VCaP (cell line): ENCODE data around the gene UBE2N.

Experiments
- H3K27ac ChIP-seq: fragments of 450-650 bp; 2 replicates; pipeline ENCODE4 v1.5.1; 2017
- TF ChIP-seq, protein P1 (sequence below): fragments of 450-650 bp; conservative IDR thresholded peaks from 2 replicates; pipeline ENCODE4 v1.5.1; 2017; ENCODE audit warnings: mild to moderate bottlenecking, moderate library complexity

UBE2N gene

DNA sequence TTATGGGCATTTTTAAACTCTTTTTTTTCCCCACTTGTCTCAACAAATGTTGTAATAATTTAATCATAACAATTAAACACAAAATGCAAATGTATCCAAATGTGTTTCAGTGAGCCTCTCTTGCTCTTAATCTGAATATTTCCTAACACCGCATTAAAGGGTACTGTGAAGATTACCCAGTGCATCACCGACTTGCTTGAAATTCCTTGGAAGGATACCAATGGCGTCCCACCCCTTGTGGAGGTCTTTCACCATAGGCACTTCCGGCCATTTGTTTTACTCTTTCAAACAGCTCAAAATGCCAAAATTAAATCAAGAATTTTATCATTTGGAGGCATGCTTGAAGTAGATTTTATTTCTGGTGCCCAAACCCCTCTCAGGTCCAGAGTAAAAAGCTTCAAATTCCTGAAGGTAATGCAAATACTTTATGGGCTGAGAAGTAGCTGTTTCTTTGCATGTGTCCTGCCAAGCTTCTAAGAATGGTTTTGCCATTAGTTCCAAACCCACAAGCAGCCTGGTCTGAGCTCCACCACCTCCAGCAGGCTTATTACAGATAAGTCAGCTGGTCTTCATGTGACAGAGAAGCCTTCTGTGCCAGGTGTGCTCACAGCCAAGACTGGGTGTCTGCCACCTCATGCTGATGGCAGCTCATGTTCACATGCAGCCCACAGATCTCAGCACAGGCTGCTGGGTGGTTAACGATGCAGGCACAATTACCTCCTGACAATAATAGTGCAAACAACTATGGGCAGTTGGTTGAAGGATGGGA lies 80.4 kb downstream of the UBE2N start:
- no peak overlapping the region for H3K27ac ChIP-seq
- TF ChIP-seq, protein P1, sequence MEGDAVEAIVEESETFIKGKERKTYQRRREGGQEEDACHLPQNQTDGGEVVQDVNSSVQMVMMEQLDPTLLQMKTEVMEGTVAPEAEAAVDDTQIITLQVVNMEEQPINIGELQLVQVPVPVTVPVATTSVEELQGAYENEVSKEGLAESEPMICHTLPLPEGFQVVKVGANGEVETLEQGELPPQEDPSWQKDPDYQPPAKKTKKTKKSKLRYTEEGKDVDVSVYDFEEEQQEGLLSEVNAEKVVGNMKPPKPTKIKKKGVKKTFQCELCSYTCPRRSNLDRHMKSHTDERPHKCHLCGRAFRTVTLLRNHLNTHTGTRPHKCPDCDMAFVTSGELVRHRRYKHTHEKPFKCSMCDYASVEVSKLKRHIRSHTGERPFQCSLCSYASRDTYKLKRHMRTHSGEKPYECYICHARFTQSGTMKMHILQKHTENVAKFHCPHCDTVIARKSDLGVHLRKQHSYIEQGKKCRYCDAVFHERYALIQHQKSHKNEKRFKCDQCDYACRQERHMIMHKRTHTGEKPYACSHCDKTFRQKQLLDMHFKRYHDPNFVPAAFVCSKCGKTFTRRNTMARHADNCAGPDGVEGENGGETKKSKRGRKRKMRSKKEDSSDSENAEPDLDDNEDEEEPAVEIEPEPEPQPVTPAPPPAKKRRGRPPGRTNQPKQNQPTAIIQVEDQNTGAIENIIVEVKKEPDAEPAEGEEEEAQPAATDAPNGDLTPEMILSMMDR, result no peak

DNA sequence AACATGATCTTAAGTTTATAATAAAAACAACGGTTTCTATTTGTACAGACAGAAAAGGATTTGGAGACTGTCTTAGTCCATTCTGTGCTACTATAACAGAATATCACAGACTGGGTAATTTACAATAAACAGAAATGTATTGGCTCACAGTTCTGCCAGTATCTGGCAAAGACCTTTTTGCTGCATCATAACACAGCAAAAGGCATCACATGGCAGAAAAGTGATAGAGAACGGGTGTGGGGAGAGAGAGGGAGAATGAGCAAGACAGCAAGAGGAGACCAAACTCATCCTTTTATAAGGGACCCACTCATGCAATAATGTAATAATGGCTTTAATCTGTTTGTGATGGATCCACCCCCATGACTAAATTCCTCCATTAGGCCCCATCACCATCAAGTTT lies 81.1 kb downstream of the UBE2N start:
- TF ChIP-seq, protein P1, result no peak
- no peak overlapping the region for H3K27ac ChIP-seq

DNA sequence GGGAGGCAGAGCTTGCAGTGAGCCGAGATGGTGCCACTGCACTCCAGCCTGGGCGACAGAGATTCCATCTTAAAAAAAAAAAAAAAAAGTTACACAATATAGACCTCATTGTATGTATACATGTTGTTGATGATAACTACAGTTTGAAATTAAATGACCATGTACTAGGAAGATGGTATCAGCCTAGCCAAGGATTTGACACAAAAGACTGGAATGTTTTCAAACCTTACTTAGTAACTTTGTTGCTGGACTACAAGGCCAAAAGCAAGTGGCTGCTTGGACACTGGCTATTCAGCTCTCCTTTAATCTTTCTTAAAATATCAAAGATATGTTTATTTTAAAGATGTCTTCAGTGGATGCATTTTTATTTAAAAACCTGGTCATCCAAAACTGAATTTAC lies 82.9 kb downstream of the UBE2N start:
- no peak overlapping the region for H3K27ac ChIP-seq
- TF ChIP-seq, protein P1, result no peak

DNA sequence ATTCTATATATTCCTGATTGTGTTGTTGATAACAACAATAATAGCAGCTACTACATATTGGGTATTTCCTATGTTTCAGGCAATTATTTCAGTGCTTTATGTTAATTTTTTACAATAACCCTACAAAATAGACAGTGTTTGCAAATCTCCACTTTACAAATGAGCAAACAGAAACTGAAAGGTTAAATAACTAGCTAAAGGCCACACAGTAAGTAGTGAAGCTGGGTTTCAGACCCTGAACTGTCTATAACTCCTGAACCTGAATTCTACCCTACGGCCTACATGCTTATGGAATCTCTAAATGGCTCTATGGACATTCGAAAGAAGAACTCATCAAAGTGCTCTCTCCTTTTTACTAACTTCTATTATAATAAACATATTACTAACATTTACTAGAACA lies 83.7 kb downstream of the UBE2N start:
- TF ChIP-seq, protein P1, result no peak
- H3K27ac ChIP-seq, result no peak overlapping the region

DNA sequence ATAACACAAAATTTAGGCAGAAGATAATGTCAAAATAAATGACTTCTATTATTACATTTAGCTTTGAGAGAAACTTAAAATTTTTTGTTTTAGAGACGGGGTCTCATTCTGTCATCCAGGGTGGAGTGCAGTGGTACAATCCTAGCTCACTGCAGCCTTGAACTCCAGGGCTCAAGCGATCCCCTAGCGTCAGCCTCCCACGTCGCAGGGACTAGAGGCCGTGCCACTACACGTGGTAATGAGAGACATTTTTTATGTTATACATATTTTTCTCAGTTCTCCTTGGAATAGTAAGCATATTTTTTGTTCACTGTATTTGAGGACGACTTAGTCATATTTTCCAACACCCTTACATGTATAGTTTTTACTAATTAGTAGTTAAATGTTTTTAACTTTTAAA lies 85.5 kb downstream of the UBE2N start:
- no peak overlapping the region for H3K27ac ChIP-seq
- TF ChIP-seq, protein P1, result no peak
